GM23248 (cell line): Measurements from ENCODE around the gene ZNF683.

ENCODE experiments used
- EZH2 ChIP-seq: fragments of 200-600 bp; sonication (generic); IDR thresholded peaks from 2 replicates; pipeline ENCODE4 v1.6.1; 2018; ENCODE audit warnings: antibody characterized with exemption, mild to moderate bottlenecking; ENCODE audit not compliant: insufficient read depth, poor library complexity, severe bottlenecking
- EZH2phosphoT487 ChIP-seq: fragments of 200-600 bp; sonication (generic); IDR thresholded peaks from 2 replicates; pipeline ENCODE4 v1.6.1; 2018; ENCODE audit warnings: antibody characterized with exemption, moderate library complexity, mild to moderate bottlenecking, low read depth; ENCODE audit not compliant: insufficient read depth

- TF ChIP-seq EZH2 = no peak
- TF ChIP-seq EZH2phosphoT487 = no peak
Observed at GRCh38 chr1:26350701-26351589, 21.6 kb downstream of the ZNF683 start.
